GM12892 (cell line): ENCODE measurements around the gene FOXE1. TPM values are rescaled to one million over a fixed set of nuclear protein-coding genes. Genes with fewer than 3 reads are reported as not detected.

ENCODE experiments used
- DNase-seq: peaks from one replicate; pipeline ENCODE4 v3.0.0; 2011; ENCODE audit not compliant: insufficient read length
- FAIRE-seq: peaks from 2 replicates; lab custom pipeline; 2011; peaks lifted over from hg19 to GRCh38; lab: Jason Lieb, UNC
- POLR2A ChIP-seq: IDR thresholded peaks from 2 replicates; pipeline ENCODE4 v1.6.1; 2011; ENCODE audit warnings: low read depth, low read length, control low read depth
- POLR2AphosphoS5 ChIP-seq: IDR thresholded peaks from 2 replicates; pipeline ENCODE4 v1.6.1; 2011; ENCODE audit warnings: low read depth, low read length, control low read depth
- TAF1 ChIP-seq: IDR thresholded peaks from 2 replicates; pipeline ENCODE4 v1.6.1; 2011; ENCODE audit warnings: low read depth, mild to moderate bottlenecking, control low read depth, low read length, borderline replicate concordance
- polyA plus RNA-seq: library from polyadenylated mRNA; unstranded; fragments of >200 nt; gene quantifications from one replicate; pipeline ENCODE4 v1.2.1, GENCODE V29; 2012; ENCODE audit warnings: missing spikeins, inconsistent platforms; ENCODE audit not compliant: missing spikeins

FOXE1 gene
- polyA plus RNA-seq = not detected

- DNase-seq (no peak), FAIRE-seq (no peak)
- TF ChIP-seq TAF1 (no peak), POLR2AphosphoS5 (no peak), POLR2A (no peak)
These were observed at the start of gene FOXE1 for GRCh38 chr9:97853056-97853843. Gene FOXE1, plus strand, starts transcription at chr9:97853226. Its CDS starts 689 bp downstream, at chr9:97853915.

DNA sequence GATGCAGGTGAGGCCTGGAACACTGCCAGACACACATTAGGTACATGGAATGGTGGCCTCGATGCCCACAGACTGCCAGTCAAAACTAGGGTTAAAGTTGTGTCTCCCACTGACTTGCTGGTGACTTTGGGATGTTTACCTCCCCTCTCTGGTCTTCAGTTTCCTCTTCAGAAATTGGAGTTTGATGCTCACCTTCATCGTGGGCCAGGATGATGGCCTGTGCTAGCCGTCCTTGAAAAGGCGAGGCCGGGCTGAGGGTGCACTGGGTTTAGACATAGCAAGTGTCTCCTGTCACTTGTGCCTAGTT lies 49.0 kb upstream of the FOXE1 start:
- no peak for FAIRE-seq
- DNase-seq = no peak
- TF ChIP-seq POLR2A = no peak
- TF ChIP-seq TAF1 = no peak
- TF ChIP-seq POLR2AphosphoS5 = no peak

DNA sequence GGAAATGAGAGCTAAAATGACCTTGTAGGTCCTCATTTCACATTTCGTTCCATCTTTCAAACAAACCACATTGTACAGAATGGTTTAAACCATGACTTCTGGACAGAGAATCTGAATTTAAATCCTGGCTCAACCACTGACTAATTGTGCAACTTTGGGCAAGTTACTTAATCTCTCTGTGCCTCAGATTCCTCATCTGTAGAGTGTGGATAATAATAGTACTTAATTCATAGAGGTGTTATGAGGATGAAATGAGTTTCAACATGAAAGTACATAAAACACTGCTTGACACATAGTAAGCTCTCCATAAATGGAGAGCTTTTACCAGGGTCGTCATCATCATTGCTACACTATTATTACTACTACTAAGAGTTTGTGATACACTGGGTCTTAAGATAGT lies 46.3 kb upstream of the FOXE1 start:
- TF ChIP-seq POLR2AphosphoS5 = no peak
- no peak for TF ChIP-seq POLR2A
- TF ChIP-seq TAF1 = no peak
- no peak for FAIRE-seq
- DNase-seq = no peak

DNA sequence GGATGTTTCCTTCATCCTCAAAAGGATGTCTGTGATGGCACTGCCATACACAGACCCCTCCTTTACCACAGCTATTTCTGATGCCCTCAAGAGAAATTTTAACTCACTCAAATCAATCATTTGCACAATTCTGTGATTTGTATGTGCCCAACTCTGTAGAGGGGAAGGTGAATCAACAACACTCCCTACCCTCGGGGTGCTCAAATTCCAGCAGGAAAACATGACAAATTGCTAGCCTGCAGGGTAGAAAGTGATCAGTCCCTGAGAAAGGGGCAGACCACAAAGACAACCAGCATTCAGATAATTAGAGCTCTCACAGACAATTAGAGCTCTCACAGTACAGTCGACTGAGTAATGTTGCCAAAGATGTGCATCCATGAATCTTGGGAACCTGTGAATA lies 45.3 kb upstream of the FOXE1 start:
- FAIRE-seq (no peak), DNase-seq (no peak)
- TF ChIP-seq POLR2A (no peak), POLR2AphosphoS5 (no peak), TAF1 (no peak)

- no peak for DNase-seq
- TF ChIP-seq TAF1 = no peak
- TF ChIP-seq POLR2A = no peak
- no peak for FAIRE-seq
These were observed 44.6 kb upstream of the FOXE1 start for GRCh38 chr9:97808415-97808814.

DNA sequence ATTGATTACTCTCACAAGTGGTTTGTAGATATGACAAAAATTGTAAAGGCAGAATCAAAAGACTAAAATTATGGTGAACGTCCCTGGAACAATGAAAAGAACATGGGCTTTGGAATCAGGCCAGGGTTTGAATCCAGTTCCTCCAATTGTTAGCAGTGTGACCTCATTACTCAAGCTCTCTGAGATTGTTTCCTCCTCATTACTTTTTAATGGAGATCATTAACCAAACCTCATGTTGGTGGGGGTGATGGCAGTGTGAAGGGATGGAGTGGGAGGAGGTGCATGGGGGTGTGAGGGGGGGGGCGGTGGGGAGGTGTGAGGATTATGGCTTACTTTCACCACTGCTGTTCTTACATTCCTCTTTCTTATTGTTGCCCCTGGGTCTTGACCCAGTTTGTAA lies 44.1 kb upstream of the FOXE1 start:
- no peak for FAIRE-seq
- DNase-seq = no peak
- TF ChIP-seq POLR2A (no peak), POLR2AphosphoS5 (no peak), TAF1 (no peak)

DNA sequence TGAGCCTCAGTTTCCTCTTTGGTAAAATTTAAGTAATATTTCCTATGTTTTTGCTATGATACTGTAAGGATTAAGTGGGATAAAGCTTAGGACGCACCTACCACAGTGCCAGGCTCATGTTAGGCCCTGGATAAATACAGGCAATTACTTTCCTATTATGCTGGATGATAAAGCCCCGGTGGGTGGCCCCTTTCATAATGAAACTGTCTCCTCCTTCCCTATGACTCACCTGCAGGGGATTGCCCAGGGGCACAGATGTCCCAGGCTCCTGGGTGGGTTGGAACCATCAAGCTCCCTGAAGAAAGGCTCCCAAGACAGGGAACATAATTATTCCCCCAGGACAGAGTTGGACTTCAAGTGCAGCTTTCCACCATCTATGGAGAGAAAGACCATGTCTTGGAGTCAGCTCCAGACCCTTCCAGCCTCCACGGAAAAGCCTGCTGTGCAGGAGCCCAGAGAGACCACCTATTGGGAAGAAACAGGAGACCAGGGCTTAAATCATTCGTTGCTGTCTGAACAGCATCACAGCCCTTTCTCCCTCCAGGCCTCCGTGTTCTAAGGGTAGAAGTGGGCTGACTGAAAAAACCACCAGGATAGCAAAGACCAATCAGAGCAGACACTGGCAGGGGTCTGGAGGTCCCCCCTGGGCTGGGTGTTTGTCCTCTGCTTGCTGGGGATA lies 43.2 kb upstream of the FOXE1 start:
- no peak for FAIRE-seq
- TF ChIP-seq TAF1 (no peak), POLR2AphosphoS5 (no peak), POLR2A (no peak)
- DNase-seq = no peak

DNA sequence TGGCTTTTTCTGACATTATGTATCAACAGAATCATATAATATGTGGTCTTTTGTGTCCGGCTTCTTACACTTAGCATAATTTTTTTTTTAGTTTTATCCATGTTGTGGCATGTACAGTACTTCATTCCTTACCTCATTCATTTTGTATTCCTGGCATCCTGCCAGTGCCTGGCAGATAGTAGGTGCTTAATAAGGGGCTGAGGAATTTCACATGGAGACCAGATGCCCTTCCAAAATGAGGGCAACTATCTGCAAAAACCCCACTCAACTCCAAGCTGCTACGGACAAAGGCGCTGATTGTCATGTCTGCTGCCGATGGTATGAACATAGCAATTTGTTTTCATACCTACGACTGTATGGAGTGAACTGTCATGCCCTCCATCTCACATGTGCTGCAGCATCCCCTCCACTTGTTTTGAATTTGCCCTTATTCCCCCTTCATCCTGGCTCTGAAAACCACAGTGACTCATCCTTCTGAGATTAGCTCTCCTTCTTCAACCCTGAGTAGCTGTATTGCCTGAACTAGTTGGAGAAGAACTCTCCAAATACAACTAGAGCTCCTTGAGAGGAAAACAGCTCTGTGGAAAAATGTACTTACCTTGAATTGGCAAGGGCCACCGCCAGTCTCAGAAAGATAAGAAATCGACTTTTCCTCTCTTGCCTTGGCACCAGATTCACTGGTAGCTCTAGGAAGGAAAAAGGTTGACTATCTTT lies 41.3 kb upstream of the FOXE1 start:
- TF ChIP-seq POLR2A = no peak
- no peak for TF ChIP-seq TAF1
- TF ChIP-seq POLR2AphosphoS5 = no peak
- no peak for DNase-seq
- FAIRE-seq = no peak

DNA sequence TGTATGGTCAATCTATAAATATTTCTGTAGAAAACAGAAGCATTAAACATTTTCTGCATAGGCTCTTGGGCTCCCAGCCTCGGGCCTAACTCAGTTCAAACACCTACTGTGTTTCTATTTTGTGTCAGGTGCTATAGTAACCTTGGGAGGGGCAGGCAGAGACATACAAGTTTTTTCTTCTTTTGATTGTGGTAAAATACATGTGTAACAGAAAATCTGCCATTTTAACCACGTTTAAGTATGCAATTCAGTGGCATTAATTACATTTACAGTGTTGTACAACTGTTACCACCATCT lies 40.8 kb upstream of the FOXE1 start:
- FAIRE-seq (no peak), DNase-seq (no peak)
- no peak for TF ChIP-seq POLR2A
- TF ChIP-seq POLR2AphosphoS5 = no peak
- no peak for TF ChIP-seq TAF1

GRCh38 chr9:97813072-97813471 lies 40.0 kb upstream of the FOXE1 start:
- DNase-seq (no peak), FAIRE-seq (no peak)
- TF ChIP-seq POLR2AphosphoS5 = no peak
- TF ChIP-seq POLR2A = no peak
- no peak for TF ChIP-seq TAF1

- DNase-seq = no peak
- FAIRE-seq = no peak
- TF ChIP-seq POLR2A (no peak), TAF1 (no peak), POLR2AphosphoS5 (no peak)
These were observed 33.3 kb upstream of the FOXE1 start for GRCh38 chr9:97819735-97820134.
